ENCODE results near the gene SPG7. TPM values are rescaled to one million over a fixed set of nuclear protein-coding genes. Genes with fewer than 3 reads are reported as not detected.

SPG7 gene
- total RNA-seq, 1 donor from 2014 or later: 119 TPM

DNA sequence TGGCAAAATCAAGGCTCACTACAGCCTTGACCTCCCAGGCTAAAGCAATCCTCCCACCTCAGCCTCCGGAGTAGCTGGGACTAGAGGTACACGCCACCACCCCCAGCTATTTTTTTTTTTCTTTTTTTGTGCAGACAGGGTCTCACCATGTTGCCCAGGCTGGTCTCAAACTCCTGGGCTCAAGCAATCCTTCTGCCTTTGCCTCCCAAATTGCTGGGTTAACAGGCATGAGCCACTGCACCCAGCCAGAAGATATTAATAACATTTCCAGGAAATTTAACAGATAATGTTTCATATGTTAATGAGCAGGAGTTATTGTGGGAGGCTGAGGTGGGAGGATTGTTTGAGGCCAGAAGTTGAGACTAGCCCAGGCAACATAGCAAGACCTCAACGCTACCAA is 8.4 kb upstream of the SPG7 start:
- no peak for DNase-seq (ENCODE audit: extremely low spot score in 2 of 2)
- no peaks in the 10 kb centered on the region for H3K36me3 ChIP-seq
- peaks cover 8% of the 10 kb centered on the region for H3K4me1 ChIP-seq
- H3K4me3 ChIP-seq: no peak overlapping the region
- no peak for TF ChIP-seq POLR2A (IDR thresholded peaks at IDR 0.05)
- TF ChIP-seq POLR2AphosphoS5 (IDR thresholded peaks at IDR 0.05; ENCODE audit: insufficient read depth in 1 of 2, low read depth in 1 of 2): no peak
- TF ChIP-seq, protein P1, sequence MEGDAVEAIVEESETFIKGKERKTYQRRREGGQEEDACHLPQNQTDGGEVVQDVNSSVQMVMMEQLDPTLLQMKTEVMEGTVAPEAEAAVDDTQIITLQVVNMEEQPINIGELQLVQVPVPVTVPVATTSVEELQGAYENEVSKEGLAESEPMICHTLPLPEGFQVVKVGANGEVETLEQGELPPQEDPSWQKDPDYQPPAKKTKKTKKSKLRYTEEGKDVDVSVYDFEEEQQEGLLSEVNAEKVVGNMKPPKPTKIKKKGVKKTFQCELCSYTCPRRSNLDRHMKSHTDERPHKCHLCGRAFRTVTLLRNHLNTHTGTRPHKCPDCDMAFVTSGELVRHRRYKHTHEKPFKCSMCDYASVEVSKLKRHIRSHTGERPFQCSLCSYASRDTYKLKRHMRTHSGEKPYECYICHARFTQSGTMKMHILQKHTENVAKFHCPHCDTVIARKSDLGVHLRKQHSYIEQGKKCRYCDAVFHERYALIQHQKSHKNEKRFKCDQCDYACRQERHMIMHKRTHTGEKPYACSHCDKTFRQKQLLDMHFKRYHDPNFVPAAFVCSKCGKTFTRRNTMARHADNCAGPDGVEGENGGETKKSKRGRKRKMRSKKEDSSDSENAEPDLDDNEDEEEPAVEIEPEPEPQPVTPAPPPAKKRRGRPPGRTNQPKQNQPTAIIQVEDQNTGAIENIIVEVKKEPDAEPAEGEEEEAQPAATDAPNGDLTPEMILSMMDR (IDR thresholded peaks at IDR 0.05): no peak
- intact Hi-C loops (cut with DNase I): no loop called here
- H3K27me3 ChIP-seq: no peaks in the 10 kb centered on the region
- no peaks in the 10 kb centered on the region for H3K9me3 ChIP-seq
- H3K27ac ChIP-seq: no peak overlapping the region

DNA sequence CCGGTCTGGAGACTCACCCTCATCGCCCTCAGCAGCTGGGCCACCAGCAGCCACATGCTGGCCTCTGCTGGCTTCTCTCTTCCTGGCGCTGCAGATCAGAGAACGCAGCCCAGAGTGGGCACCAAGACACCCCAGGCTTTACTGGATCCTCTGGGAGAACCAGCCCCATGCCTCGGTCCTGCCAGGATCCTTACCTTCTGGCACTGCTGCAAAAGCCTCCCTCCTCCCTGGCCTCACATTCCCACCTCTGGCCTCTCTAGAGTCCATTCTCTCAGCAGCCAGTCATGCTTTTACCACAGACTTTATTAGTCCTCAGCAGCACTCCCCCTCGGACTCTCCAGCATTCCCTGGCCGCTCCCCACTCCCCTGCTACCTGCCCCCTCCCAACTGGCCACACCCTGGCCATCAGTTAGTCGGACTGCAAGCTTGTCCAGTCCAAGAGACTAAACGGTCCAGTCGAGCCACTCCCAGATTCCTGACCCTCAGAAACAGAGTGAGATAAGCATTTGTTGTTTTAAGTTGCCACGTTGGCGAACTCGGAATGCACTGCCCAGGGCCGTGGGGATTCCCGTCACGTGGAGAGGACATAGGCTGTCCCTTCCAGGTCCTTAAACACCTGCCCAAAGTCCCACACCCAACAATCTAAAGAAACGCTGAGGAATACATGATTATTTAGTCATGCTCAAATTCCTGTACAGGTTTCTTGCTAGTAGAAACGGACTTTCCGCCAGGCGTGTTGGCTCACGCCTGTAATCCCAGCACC is 5.9 kb upstream of the SPG7 start:
- DNase-seq (ENCODE audit: extremely low spot score in 2 of 2): no peak
- H3K27me3 ChIP-seq: no peaks in the 10 kb centered on the region
- H3K36me3 ChIP-seq: no peaks in the 10 kb centered on the region
- H3K9me3 ChIP-seq: no peaks in the 10 kb centered on the region
- H3K4me1 ChIP-seq: peaks cover 32% of the 10 kb centered on the region
- TF ChIP-seq, protein P1 (IDR thresholded peaks at IDR 0.05): no peak
- intact Hi-C loops (cut with DNase I): no loop called here
- H3K4me3 ChIP-seq: no peak overlapping the region
- H3K27ac ChIP-seq: no peak overlapping the region

DNA sequence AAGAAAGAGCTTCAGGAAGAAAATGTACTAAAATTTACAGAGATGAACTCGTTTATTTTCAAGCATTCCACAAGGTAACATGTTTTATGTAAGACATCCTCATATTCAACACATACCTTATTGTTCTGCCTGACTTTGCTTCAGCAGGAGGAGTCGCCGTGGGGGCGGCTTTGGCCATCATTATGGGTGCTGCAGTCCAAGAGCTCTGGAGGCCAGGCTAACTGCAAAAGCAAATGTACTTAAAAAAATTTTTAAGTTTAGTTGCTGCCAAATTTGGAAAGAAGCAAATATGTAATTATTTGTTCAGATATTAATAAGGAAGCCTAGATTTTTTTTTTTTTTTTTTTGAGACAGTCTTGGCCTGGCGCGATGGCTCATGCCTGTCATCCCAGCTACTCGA is 4.1 kb upstream of the SPG7 start:
- peaks cover 41% of the 10 kb centered on the region for H3K4me1 ChIP-seq
- intact Hi-C loops (cut with DNase I): no loop called here

DNA sequence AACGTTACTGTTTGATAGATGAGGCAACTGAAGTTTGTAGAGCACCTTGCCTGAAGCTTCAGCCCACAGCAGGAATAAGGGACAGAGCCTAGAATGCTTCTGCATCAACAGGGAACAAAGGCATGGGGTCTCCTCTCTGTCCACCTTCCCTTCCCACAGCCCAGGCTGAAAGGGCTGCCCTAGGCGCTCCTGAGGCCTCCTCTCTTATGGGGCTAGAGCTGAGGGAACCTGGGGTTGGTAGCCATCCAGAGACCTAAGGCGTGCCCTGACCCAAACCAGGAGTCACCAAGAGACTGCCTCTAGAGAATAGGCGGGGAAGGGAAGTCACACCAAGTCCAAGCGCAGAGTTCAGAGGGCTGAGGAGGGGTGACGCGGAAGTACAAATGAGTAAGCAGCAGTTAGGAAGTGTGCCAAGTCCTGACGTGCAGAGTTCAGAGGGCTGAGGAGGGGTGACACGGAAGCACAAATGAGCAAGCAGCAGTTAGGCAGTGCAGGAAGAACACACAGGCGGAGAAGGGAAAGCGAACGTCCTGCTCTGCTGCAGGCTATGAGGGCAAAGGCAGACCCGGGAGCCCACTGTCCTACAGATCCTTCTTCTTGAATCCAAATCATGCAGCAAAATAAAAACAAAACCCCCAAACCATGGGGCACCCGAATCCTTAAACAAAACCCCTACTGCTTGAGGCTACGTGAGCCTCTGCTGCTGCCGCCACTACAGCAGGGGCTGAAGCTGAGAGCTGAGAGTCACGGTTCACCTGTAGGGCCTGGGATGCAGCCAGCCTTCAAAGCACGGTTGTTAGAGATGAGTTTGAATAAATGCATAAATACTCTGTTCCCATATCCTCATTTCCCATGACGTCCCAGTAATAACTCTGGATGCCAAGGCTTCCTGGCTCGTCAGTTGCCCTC is 2.7 kb upstream of the SPG7 start:
- no peaks in the 10 kb centered on the region for H3K27me3 ChIP-seq
- H3K27ac ChIP-seq: peak overlapping the region; percentile 66
- H3K36me3 ChIP-seq: peaks cover 0 to 3% of the 10 kb centered on the region in 2 donors
- intact Hi-C loops (cut with DNase I): loop anchor here (5.0 kb wide), 1 partner anchor 183 kb away; no protein-coding TSS in a partner anchor
- TF ChIP-seq POLR2A (IDR thresholded peaks at IDR 0.05) (no peak), POLR2AphosphoS5 (IDR thresholded peaks at IDR 0.05; ENCODE audit: insufficient read depth in 1 of 2, low read depth in 1 of 2) (peak; percentile 63 to 79)
- TF ChIP-seq, protein P1 (IDR thresholded peaks at IDR 0.05): no peak
- peak in 1 of 2 donors; percentile 93 for DNase-seq (ENCODE audit: extremely low spot score in 2 of 2)
- peaks cover 54% of the 10 kb centered on the region for H3K4me1 ChIP-seq
- H3K4me3 ChIP-seq: no peak overlapping the region
- no peaks in the 10 kb centered on the region for H3K9me3 ChIP-seq

More for the DNA sequence above, 4.1 kb upstream of the SPG7 start:
- H3K27ac ChIP-seq: no peak overlapping the region
- no peaks in the 10 kb centered on the region for H3K36me3 ChIP-seq
- H3K27me3 ChIP-seq: no peaks in the 10 kb centered on the region
- H3K4me3 ChIP-seq: no peak overlapping the region
- TF ChIP-seq POLR2A (IDR thresholded peaks at IDR 0.05): no peak
- no peak for TF ChIP-seq POLR2AphosphoS5 (IDR thresholded peaks at IDR 0.05; ENCODE audit: insufficient read depth in 1 of 2, low read depth in 1 of 2)
- TF ChIP-seq, protein P1 (IDR thresholded peaks at IDR 0.05): no peak
- DNase-seq (ENCODE audit: extremely low spot score in 2 of 2): no peak
- H3K9me3 ChIP-seq: no peaks in the 10 kb centered on the region

Data from vagina (tissue), 2 donors.